Panc1 (cell line): ENCODE results near the gene RPS16. TPM values are rescaled to one million over a fixed set of nuclear protein-coding genes. Genes with fewer than 3 reads are reported as not detected.

Source experiments
- ATAC-seq: fragments of 200-7000 bp; cut with Tn5 transposase; 2 replicates; pipeline ENCODE4 v1.9.1; 2020; ENCODE audit warnings: mild to moderate bottlenecking, moderate library complexity
- BruUV-seq: library from RNA; stranded (reverse); fragments of 400-500 nt; replicated peaks from 2 replicates; lab custom pipeline; 2021; lab: Mats Ljungman, UMichigan
- CTCF ChIA-PET: fragments of 300-600 bp; sonication (Branson Sonifier 250); formaldehyde crosslinking; loops from one replicate; lab custom pipeline; 2022; ENCODE audit warnings: antibody characterized with exemption; lab: Charles Lee
- POLR2A ChIA-PET: fragments of 300-600 bp; sonication (Branson Sonifier 250); formaldehyde crosslinking; loops from one replicate; lab custom pipeline; 2022; ENCODE audit warnings: antibody characterized with exemption; lab: Charles Lee
- DNase-seq: peaks from one replicate; pipeline ENCODE4 v3.0.0-alpha.2; 2010; ENCODE audit warnings: low read depth, low spot score
- H3K27ac ChIP-seq: 2 replicates; pipeline ENCODE4 v1.5.1; 2011; ENCODE audit warnings: mild to moderate bottlenecking, low read length, inconsistent platforms
- H3K27me3 ChIP-seq: fragments of 200-500 bp; sonication (Bioruptor generic); 2 replicates; pipeline ENCODE4 v1.6.0; 2014; ENCODE audit warnings: low read length, inconsistent platforms; ENCODE audit not compliant: control insufficient read depth, insufficient read depth
- H3K36me3 ChIP-seq: fragments of 200-500 bp; sonication (Bioruptor generic); 2 replicates; pipeline ENCODE4 v1.5.1; 2014; ENCODE audit warnings: inconsistent platforms, mild to moderate bottlenecking, low read length, moderate library complexity; ENCODE audit not compliant: control insufficient read depth, insufficient read depth
- H3K4me1 ChIP-seq: 2 replicates; pipeline ENCODE4 v1.5.1; 2011; ENCODE audit warnings: inconsistent platforms, mild to moderate bottlenecking, low read length, moderate library complexity; ENCODE audit not compliant: control insufficient read depth, insufficient read depth
- H3K4me3 ChIP-seq, 2 experiments: 2 replicates each; pipeline ENCODE4 v1.5.1; 2011 to 2012; ENCODE audit warnings: low read depth in 2 of 2, low read length in 2 of 2, mild to moderate bottlenecking in 2 of 2, inconsistent platforms in 1 of 2, moderate library complexity in 1 of 2
- H3K9me3 ChIP-seq: fragments of 200-500 bp; sonication (Bioruptor generic); 2 replicates; pipeline ENCODE4 v1.5.1; 2014; ENCODE audit warnings: low read depth, mild to moderate bottlenecking, inconsistent platforms, low read length, moderate library complexity; ENCODE audit not compliant: control insufficient read depth, insufficient read depth
- POLR2AphosphoS5 ChIP-seq: IDR thresholded peaks from 2 replicates; pipeline ENCODE4 v1.6.1; 2012; ENCODE audit warnings: mild to moderate bottlenecking, low read depth, low read length, moderate library complexity
- SIN3A ChIP-seq: IDR thresholded peaks from 2 replicates; pipeline ENCODE4 v1.6.1; 2012; ENCODE audit warnings: low read depth, mild to moderate bottlenecking, low read length, moderate library complexity, borderline replicate concordance; ENCODE audit not compliant: insufficient read depth
- TCF7L2 ChIP-seq: IDR thresholded peaks from 2 replicates; pipeline ENCODE4 v1.6.1; 2011; ENCODE audit warnings: mild to moderate bottlenecking, low read depth, low read length, inconsistent platforms
- in situ Hi-C: cut with HindIII; loops from 2 replicates; pipeline ENCODE4 v1.10.0; 2016; ENCODE audit warnings: low sequenced_read_pairs, low pct_unique_long_range_greater_than_20kb
- intact Hi-C: fragments of 100-400 bp; cut with micrococcal nuclease; formaldehyde crosslinking; loops from one replicate; pipeline ENCODE4 v1.10.0; 2022; ENCODE audit not compliant: unreplicated experiment
- total RNA-seq: library from RNA; stranded (reverse); gene quantifications from one replicate; pipeline ENCODE4 v1.2.1, GENCODE V29; 2021; ENCODE audit not compliant: unreplicated experiment
- TF ChIP-seq, protein P1 (sequence below), 2 experiments: IDR thresholded peaks; 2 replicates each; pipeline ENCODE4 v1.6.1; 2011 to 2012; ENCODE audit warnings: low read depth in 2 of 2, control low read depth in 1 of 2, low read length in 1 of 2, mild to moderate bottlenecking in 1 of 2, moderate library complexity in 1 of 2; ENCODE audit not compliant: insufficient read depth in 1 of 2
- TF ChIP-seq, protein P2 (sequence below): fragments of 450-650 bp; IDR thresholded peaks from 2 replicates; pipeline ENCODE4 v1.5.1; 2017; ENCODE audit warnings: mild to moderate bottlenecking

Gene RPS16
- total RNA-seq, 1 experiment from 2014 or later, result 27,832 TPM

DNA sequence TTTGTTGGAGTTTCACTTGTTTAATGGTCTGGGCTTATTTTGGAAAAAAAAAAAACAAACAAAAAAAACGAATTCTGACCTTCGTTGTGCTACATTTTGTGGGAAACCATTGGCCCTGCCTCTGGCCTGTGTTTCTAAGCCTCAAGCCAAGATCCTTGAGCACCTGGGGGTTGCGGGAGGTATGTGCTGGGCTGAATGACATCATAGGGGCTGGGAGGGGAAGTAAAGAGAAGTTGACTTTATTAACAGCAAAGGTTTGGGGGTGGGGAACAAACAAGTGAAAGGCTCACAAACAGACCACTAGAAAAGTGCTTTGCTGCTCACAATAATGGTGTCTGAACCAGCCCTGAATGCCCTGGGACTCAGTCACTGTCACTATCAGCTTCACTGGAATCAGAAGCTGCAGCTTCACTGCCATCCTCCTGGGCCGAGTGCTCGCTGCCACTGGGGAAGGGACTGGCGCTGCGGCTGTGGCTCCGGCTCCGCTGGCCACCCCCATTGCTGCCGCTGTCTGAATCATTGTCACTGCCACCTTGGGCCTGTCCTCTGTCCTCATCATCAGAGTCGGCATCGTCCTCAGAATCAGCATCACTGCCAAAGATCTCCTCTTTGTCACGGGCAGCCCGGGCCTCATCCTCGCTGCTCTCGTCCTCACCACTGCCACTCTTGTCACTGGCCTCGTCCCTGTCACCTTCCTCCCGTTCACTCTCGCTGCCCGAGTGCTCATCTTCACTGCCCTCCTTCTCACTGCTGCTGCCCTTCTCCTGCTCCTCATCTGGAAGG is 49.9 kb downstream of the RPS16 start:
- ChIA-PET POLR2A (interaction anchor here (0.5 to 2.0 kb wide), 21 partner anchors 10 to 862 kb away, joined by 3 to 12 read pairs (median 6); partner anchors contain the start of genes PLEKHG2, RPS16 and SAMD4B), CTCF (interaction anchor here (0.6 to 1.5 kb wide), 9 partner anchors 12 to 751 kb away, joined by 3 to 12 read pairs (median 4); no protein-coding TSS in a partner anchor)
- H3K4me1 ChIP-seq, result peaks cover 37% of the 10 kb centered on the region
- TF ChIP-seq SIN3A, result no peak
- no peak for TF ChIP-seq POLR2AphosphoS5
- TF ChIP-seq, protein P1, sequence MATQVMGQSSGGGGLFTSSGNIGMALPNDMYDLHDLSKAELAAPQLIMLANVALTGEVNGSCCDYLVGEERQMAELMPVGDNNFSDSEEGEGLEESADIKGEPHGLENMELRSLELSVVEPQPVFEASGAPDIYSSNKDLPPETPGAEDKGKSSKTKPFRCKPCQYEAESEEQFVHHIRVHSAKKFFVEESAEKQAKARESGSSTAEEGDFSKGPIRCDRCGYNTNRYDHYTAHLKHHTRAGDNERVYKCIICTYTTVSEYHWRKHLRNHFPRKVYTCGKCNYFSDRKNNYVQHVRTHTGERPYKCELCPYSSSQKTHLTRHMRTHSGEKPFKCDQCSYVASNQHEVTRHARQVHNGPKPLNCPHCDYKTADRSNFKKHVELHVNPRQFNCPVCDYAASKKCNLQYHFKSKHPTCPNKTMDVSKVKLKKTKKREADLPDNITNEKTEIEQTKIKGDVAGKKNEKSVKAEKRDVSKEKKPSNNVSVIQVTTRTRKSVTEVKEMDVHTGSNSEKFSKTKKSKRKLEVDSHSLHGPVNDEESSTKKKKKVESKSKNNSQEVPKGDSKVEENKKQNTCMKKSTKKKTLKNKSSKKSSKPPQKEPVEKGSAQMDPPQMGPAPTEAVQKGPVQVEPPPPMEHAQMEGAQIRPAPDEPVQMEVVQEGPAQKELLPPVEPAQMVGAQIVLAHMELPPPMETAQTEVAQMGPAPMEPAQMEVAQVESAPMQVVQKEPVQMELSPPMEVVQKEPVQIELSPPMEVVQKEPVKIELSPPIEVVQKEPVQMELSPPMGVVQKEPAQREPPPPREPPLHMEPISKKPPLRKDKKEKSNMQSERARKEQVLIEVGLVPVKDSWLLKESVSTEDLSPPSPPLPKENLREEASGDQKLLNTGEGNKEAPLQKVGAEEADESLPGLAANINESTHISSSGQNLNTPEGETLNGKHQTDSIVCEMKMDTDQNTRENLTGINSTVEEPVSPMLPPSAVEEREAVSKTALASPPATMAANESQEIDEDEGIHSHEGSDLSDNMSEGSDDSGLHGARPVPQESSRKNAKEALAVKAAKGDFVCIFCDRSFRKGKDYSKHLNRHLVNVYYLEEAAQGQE (IDR thresholded peaks at IDR 0.05; ENCODE audit: insufficient read depth in 1 of 2, low read depth in 2 of 2, low read length in 1 of 2), result no peak
- TF ChIP-seq, protein P2, sequence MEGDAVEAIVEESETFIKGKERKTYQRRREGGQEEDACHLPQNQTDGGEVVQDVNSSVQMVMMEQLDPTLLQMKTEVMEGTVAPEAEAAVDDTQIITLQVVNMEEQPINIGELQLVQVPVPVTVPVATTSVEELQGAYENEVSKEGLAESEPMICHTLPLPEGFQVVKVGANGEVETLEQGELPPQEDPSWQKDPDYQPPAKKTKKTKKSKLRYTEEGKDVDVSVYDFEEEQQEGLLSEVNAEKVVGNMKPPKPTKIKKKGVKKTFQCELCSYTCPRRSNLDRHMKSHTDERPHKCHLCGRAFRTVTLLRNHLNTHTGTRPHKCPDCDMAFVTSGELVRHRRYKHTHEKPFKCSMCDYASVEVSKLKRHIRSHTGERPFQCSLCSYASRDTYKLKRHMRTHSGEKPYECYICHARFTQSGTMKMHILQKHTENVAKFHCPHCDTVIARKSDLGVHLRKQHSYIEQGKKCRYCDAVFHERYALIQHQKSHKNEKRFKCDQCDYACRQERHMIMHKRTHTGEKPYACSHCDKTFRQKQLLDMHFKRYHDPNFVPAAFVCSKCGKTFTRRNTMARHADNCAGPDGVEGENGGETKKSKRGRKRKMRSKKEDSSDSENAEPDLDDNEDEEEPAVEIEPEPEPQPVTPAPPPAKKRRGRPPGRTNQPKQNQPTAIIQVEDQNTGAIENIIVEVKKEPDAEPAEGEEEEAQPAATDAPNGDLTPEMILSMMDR, result no peak
- TF ChIP-seq TCF7L2, result no peak
- intact Hi-C loops (no loop called here), in situ Hi-C loops (no loop called here)
- H3K4me3 ChIP-seq, result no peak overlapping the region
- BruUV-seq, result TSS peak; percentile 88
- ATAC-seq, result no peak
- H3K27me3 ChIP-seq, result no peaks in the 10 kb centered on the region
- H3K27ac ChIP-seq, result peak overlapping the region; percentile 0; the same call in 1 of the 2 replicates
- no peak for DNase-seq
- H3K36me3 ChIP-seq, result peaks cover 87% of the 10 kb centered on the region
- H3K9me3 ChIP-seq, result no peaks in the 10 kb centered on the region

- H3K4me1 ChIP-seq, result peaks cover 33% of the 10 kb centered on the region
- in situ Hi-C loops, result no loop called here
- H3K9me3 ChIP-seq, result no peaks in the 10 kb centered on the region
- no peak overlapping the region for H3K4me3 ChIP-seq
- ChIA-PET POLR2A (interaction anchor here (0.5 to 2.0 kb wide), 17 partner anchors 9 to 557 kb away, joined by 3 to 12 read pairs (median 6); partner anchors contain the start of genes PLEKHG2 and RPS16), CTCF (interaction anchor here (0.7 to 3.0 kb wide), 9 partner anchors 13 to 750 kb away, joined by 4 to 20 read pairs (median 4); no protein-coding TSS in a partner anchor)
- peaks cover 95% of the 10 kb centered on the region for H3K36me3 ChIP-seq
- no peak for DNase-seq
- intact Hi-C loops, result no loop called here
- peak overlapping the region; percentile 0; the same call in 1 of the 2 replicates for H3K27ac ChIP-seq
- no peaks in the 10 kb centered on the region for H3K27me3 ChIP-seq
- ATAC-seq, result peak; percentile 11
- no TSS peak for BruUV-seq
- TF ChIP-seq, protein P2, result no peak
- TF ChIP-seq, protein P1 (IDR thresholded peaks at IDR 0.05; ENCODE audit: insufficient read depth in 1 of 2, low read depth in 2 of 2, low read length in 1 of 2), result no peak
- TF ChIP-seq TCF7L2 (no peak), SIN3A (no peak), POLR2AphosphoS5 (no peak)
Measured at GRCh38 chr19:39384839-39385568, 50.7 kb downstream of the RPS16 start.
